ENCODE results near the gene HPCAL1. TPM values are rescaled to one million over a fixed set of nuclear protein-coding genes. Genes with fewer than 3 reads are reported as not detected.
A peak's percentile ranks its signal among the peaks of the same experiment; 100 is the strongest.

HPCAL1 gene
- total RNA-seq, 6 experiments from 2014 or later = 23.1 to 68.8 (median 29.1) TPM

DNA sequence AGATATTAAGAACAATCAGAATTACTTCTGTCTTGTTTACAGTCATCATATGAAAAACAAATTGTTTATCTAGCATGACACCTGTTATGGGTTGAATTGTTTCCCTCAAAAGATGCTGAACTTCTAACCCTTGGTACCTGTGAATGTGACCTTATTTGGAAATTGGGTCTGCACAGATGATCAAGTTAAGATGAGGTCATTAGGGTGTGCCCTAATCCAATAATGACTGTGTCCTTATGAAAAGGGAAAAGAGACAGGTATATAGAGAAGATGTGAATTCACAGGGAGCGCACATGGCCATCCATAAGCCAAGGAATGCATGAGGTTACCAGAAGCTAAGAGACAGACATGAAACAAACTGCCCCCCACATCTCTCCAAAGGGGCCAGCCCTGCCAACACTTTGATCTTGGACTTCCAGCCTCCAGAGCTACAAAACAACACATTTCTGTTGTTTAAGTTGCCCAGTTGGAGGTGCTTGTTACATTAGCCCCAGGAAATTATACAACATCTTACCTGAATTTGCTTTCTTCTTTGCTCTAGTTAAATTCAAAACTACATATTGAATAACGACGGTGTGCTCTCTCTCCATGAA lies 2.3 kb upstream of the HPCAL1 start:
- TF ChIP-seq POLR2A (IDR thresholded peaks at IDR 0.05) = no peak
- TF ChIP-seq, protein P1, sequence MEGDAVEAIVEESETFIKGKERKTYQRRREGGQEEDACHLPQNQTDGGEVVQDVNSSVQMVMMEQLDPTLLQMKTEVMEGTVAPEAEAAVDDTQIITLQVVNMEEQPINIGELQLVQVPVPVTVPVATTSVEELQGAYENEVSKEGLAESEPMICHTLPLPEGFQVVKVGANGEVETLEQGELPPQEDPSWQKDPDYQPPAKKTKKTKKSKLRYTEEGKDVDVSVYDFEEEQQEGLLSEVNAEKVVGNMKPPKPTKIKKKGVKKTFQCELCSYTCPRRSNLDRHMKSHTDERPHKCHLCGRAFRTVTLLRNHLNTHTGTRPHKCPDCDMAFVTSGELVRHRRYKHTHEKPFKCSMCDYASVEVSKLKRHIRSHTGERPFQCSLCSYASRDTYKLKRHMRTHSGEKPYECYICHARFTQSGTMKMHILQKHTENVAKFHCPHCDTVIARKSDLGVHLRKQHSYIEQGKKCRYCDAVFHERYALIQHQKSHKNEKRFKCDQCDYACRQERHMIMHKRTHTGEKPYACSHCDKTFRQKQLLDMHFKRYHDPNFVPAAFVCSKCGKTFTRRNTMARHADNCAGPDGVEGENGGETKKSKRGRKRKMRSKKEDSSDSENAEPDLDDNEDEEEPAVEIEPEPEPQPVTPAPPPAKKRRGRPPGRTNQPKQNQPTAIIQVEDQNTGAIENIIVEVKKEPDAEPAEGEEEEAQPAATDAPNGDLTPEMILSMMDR (IDR thresholded peaks at IDR 0.05) = no peak
- peaks cover 0 to 24% (median 6%) of the 10 kb centered on the region in 4 donors for H3K4me1 ChIP-seq
- WGBS (ENCODE audit: insufficient coverage, low coverage, low lambda C conversion rate, missing lambda C conversion rate) = 78% methylated on average over 3 of the region's 3 CpGs

DNA sequence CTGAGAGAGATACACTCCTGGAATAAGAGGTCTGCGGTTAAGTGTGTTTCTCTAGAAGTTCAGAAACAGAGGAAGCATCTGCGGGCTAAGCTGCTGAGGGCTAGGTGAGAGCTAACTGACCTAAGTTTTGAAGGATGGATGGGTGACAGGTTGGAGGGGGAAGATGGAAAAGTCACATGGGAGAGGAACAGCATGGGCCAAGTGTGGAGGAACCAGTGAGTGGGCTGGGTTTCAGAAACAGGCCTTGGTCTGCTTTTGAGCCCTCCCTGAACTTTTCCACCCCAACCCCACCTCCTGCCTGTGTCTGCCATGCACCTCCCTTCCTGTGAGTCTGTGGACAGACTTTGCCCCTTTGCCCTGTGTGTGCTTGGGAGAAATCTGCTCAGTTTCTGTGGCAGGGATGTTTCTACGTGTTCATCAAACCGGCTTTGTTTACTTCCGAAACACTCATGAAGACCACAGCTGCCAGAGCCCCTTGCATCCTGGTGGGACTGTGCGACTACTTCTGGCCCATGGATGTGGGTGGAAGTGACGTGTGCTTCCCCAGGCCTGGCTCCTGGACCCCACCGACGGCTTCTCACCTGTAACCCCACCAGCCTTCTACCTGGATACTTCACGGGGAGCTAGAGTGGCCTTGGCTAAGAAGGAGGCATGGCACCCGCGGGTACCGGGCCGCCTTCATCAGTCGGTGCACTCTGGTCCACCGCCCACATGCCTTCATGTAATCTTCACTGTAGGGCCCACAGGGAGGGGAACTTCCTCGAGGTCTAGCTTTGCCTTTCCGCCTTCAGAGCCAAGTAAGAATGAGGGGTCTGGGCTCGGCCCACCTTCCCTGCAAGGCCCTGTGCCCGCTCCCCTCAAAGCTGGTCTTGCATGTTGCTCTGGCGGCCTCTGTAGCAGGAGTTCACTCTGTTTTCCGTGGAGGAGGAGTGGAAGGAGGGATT lies 1.4 kb upstream of the HPCAL1 start:
- no peaks in the 10 kb centered on the region for H3K36me3 ChIP-seq
- peak overlapping the region; percentile 88 to 93 (median 93) for H3K27ac ChIP-seq
- intact Hi-C loops (cut with DNase I) = loop anchor here (5.0 to 10.0 kb wide), 2 partner anchors 64 to 106 kb away; no protein-coding TSS in a partner anchor
- peak; percentile 75 for TF ChIP-seq POLR2A (IDR thresholded peaks at IDR 0.05)
- TF ChIP-seq, protein P1 (IDR thresholded peaks at IDR 0.05) = no peak
- DNase-seq (peak; percentile 69 to 89 (median 85)), ATAC-seq (peak; percentile 42 to 62 (median 44))
- peaks cover 0 to 33% (median 6%) of the 10 kb centered on the region in 4 donors for H3K4me1 ChIP-seq
- 47% methylated on average over 9 of the region's 22 CpGs for WGBS (ENCODE audit: insufficient coverage, low coverage, low lambda C conversion rate, missing lambda C conversion rate)
- H3K4me3 ChIP-seq = peak overlapping the region; percentile 50 to 90 (median 90)
- H3K27me3 ChIP-seq = no peaks in the 10 kb centered on the region
- no peaks in the 10 kb centered on the region for H3K9me3 ChIP-seq

More for the DNA sequence above, 2.3 kb upstream of the HPCAL1 start:
- peak overlapping the region; percentile 88 to 93 (median 93) for H3K27ac ChIP-seq
- no peak overlapping the region for H3K4me3 ChIP-seq
- H3K36me3 ChIP-seq = no peaks in the 10 kb centered on the region
- no peaks in the 10 kb centered on the region for H3K27me3 ChIP-seq
- ATAC-seq (no peak), DNase-seq (no peak)
- intact Hi-C loops (cut with DNase I) = loop anchor here (5.0 to 10.0 kb wide), 2 partner anchors 64 to 107 kb away; no protein-coding TSS in a partner anchor
- no peaks in the 10 kb centered on the region for H3K9me3 ChIP-seq

DNA sequence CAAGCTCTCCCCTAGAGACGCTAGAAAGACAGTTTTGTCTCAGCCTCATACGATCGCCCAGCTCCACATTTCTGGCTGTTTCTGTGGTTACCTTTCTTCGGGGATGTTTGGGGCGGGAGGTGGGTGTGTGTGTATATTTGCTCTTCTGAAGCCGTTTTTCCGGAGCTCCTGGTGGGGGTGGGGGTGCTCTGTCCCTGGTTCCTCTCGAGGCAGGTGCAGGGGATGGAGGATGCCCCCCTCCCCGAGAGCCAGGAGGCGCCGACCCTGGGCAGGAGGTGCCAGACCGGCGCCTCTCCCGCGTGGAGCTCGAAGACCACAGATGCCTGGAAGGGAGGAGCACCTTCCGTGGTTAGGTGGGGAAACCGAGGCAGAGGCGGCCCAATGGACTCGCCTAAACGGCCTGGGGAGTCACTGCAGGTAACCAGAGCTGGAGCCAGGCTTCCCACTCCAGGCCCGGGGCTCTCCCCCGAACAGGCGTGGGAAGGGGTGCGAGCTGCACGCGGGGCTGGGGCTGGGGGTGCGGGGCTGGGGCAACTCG lies 694 bp upstream of the HPCAL1 start:
- Histone ChIP-seq H3K27me3 (no peaks in the 10 kb centered on the region), H3K36me3 (no peaks in the 10 kb centered on the region), H3K27ac (peak overlapping the region; percentile 88 to 93 (median 93)), H3K4me1 (peaks cover 0 to 33% (median 9%) of the 10 kb centered on the region in 4 donors), H3K9me3 (no peaks in the 10 kb centered on the region), H3K4me3 (peak overlapping the region; percentile 50 to 90 (median 90))
- DNase-seq (peak in 1 of 3 donors; percentile 62), ATAC-seq (peak; percentile 0 to 11 (median 6))
- intact Hi-C loops (cut with DNase I) = loop anchor here (5.0 to 10.0 kb wide), 2 partner anchors 63 to 105 kb away; no protein-coding TSS in a partner anchor
- 6% methylated on average over 7 of the region's 29 CpGs for WGBS (ENCODE audit: insufficient coverage, low coverage, low lambda C conversion rate, missing lambda C conversion rate)
- no peak for TF ChIP-seq POLR2A (IDR thresholded peaks at IDR 0.05)
- TF ChIP-seq, protein P1 (IDR thresholded peaks at IDR 0.05) = no peak

DNA sequence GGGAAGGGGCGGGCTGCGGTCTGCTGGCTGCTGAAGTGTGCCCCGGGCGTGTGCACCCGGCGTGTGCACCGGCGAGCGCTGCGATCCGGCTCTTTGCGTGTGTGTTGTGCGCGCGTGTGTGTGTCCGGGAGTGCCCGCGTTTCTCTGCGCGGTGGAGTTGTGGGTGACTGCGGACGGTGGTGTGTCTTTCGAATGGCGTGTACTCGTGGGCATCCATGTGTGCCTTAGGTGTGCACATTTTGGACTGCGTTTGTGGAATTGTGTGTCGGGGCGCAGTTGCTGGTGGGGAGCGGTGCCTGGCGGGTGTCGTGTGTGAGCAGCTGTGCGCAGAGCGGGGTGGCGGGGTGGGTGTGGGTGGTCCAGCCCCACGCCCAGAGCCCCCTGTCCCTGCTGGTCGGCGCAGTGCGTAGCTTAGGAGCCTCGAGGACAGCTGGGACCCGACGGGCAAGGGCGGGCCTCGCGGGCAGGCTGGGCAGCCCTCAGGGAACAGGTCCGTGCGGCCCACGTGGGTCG lies 533 bp downstream of the HPCAL1 start:
- H3K4me1 ChIP-seq = peaks cover 0 to 38% (median 10%) of the 10 kb centered on the region in 4 donors
- DNase-seq (peak in 2 of 3 donors; percentile 54 to 57), ATAC-seq (peak in 3 of 4 donors; percentile 0 to 11 (median 0))
- H3K9me3 ChIP-seq = no peaks in the 10 kb centered on the region
- intact Hi-C loops (cut with DNase I) = loop anchor here (5.0 to 10.0 kb wide), 2 partner anchors 62 to 104 kb away; no protein-coding TSS in a partner anchor
- TF ChIP-seq, protein P1 (IDR thresholded peaks at IDR 0.05) = no peak
- no peak for TF ChIP-seq POLR2A (IDR thresholded peaks at IDR 0.05)
- no peaks in the 10 kb centered on the region for H3K36me3 ChIP-seq
- 0% methylated on average over 13 of the region's 48 CpGs for WGBS (ENCODE audit: insufficient coverage, low coverage, low lambda C conversion rate, missing lambda C conversion rate)
- H3K27ac ChIP-seq = peak overlapping the region; percentile 38 to 93 (median 88)
- H3K4me3 ChIP-seq = peak overlapping the region; percentile 77 to 90 (median 90)
- no peaks in the 10 kb centered on the region for H3K27me3 ChIP-seq

All from right lobe of liver (tissue), 6 donors.